Adipocyte (in vitro differentiated cells): ENCODE results near the gene CYP27A1.

ENCODE experiments used
- DNase-seq: peaks from one replicate; pipeline ENCODE4 v3.0.0-alpha.2; 2015; ENCODE audit warnings: low read depth
- H3K27me3 ChIP-seq: replicated peaks from 2 replicates; pipeline ENCODE4 v1.7.0; 2013; ENCODE audit warnings: mild to moderate bottlenecking, low read length, moderate library complexity; ENCODE audit not compliant: control insufficient read depth, insufficient read depth
- H3K36me3 ChIP-seq: 2 replicates; pipeline ENCODE4 v1.7.0; 2013; ENCODE audit warnings: low read length, mild to moderate bottlenecking, moderate library complexity; ENCODE audit not compliant: control insufficient read depth, insufficient read depth, severe bottlenecking
- H3K4me1 ChIP-seq: 2 replicates; pipeline ENCODE4 v1.7.0; 2013; ENCODE audit warnings: mild to moderate bottlenecking, low read length, moderate library complexity; ENCODE audit not compliant: control insufficient read depth, insufficient read depth
- H3K4me3 ChIP-seq: 2 replicates; pipeline ENCODE4 v1.7.0; 2013; ENCODE audit warnings: mild to moderate bottlenecking, low read length, moderate library complexity
- H3K9ac ChIP-seq: 2 replicates; pipeline ENCODE4 v1.7.0; 2013; ENCODE audit warnings: mild to moderate bottlenecking, low read length, moderate library complexity
- H3K9me3 ChIP-seq: 2 replicates; pipeline ENCODE4 v1.7.0; 2013; ENCODE audit warnings: mild to moderate bottlenecking, low read length, moderate library complexity; ENCODE audit not compliant: control insufficient read depth

CYP27A1 gene

DNA sequence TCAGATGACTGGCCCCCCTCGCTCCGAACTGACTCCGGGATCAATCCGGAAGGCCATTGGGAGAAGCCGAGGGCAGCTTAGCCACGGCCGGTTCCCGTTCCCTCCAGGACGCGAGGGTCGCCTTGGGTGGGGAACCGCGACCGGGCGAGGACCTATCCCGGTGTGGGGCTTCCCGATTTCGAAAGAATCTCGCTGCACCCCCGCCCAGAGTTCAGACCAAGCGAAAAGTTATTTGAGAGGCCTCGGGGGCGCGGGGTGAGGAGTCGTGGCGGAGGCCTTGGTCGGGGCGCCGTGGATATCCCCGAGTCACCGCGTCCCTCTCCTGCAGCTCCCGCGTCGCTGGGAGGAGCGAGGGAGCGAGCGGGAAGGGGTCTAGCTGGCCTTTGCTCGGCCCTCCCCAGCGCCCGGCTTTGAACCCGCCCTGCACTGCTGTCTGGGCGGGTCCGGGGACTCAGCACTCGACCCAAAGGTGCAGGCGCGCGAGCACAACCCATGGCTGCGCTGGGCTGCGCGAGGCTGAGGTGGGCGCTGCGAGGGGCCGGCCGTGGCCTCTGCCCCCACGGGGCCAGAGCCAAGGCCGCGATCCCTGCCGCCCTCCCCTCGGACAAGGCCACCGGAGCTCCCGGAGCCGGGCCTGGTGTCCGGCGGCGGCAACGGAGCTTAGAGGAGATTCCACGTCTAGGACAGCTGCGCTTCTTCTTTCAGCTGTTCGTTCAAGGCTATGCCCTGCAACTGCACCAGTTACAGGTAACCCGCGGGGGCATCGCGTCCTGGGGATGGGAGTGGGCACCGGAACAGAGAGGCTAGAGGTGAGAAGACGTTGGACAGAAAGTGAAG, at the start of gene CYP27A1:
Gene CYP27A1, plus strand, starts transcription at position 457 of the 837 bp plus-strand sequence. Its CDS starts 36 bp downstream, at position 493.
- peak; percentile 72 for DNase-seq
- Histone ChIP-seq H3K9ac (peak within 1 kb of the TSS; percentile 89), H3K9me3 (peaks cover 9% of the 10 kb centered on the region), H3K27me3 (no peaks in the 10 kb centered on the region), H3K4me1 (peaks cover 18% of the 10 kb centered on the region), H3K4me3 (peak within 1 kb of the TSS; percentile 90), H3K36me3 (no peaks in the 10 kb centered on the region)

DNA sequence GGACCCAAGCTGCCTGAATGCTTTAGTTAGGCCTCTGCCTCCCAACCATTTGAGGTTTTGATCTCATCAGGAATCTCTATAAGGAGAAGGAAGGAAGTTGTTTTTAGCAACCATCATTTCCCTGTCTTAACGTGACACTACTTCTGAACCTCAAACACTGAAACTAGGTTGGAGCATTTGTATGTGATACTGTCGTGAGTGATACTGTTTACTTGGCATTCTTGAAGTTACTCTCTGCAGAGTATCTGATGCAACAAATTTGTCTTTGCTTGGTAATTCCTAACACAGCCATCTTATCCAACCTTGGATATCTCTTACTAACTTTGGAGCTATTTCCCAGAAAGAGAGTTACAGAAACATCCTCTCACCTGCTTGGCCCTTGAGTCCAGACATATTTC, 49.2 kb upstream of the CYP27A1 start:
- peak overlapping the region; percentile 73 for H3K9ac ChIP-seq
- peaks cover 4% of the 10 kb centered on the region for H3K36me3 ChIP-seq
- peaks cover under 1% of the 10 kb centered on the region for H3K9me3 ChIP-seq
- peak; percentile 27 for DNase-seq
- H3K4me3 ChIP-seq = no peak overlapping the region
- no peaks in the 10 kb centered on the region for H3K27me3 ChIP-seq
- H3K4me1 ChIP-seq = peaks cover 38% of the 10 kb centered on the region

DNA sequence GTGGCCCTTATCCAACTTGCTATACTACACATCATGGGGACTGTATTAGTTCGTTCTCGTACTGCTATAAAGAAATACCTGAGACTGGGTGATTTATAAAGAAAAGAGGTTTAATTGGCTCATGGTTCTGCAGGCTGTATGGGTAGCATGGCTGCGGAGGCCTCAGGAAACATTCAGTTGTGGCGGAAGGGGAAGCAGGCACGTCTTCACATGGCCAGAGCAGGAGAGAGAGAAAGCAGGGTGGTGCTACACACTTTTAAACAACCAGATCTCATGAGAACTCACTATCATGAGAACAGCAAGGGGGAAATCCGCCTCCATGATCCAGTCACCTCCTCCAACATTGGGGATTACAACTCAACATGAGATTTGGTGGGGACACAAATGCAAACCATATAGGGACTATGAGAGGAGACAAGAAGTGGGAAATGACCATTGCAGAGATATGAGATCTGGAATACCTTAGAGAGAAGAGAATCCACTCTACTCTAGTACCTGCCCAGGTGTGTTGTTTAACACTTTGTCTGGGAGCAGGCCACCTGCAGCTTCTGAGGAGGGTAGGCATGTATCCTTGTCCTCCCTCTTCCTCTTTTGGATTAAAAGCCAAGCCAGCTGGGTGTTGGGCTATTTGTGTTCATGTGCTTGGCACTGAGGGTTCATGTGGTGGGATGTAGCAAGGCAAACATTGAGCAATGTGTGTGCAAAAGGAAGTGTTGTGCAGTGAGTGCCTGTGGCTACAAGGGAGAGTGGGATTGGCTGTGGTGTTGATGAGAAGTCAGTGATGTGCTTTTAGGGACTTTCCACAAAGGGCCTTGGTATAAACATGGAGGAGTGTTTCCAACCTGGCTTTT, 48.6 kb upstream of the CYP27A1 start:
- Histone ChIP-seq H3K9ac (peak overlapping the region; percentile 73), H3K4me1 (peaks cover 38% of the 10 kb centered on the region), H3K27me3 (no peaks in the 10 kb centered on the region), H3K4me3 (no peak overlapping the region), H3K9me3 (no peaks in the 10 kb centered on the region), H3K36me3 (peaks cover 10% of the 10 kb centered on the region)
- peak; percentile 36 for DNase-seq

DNA sequence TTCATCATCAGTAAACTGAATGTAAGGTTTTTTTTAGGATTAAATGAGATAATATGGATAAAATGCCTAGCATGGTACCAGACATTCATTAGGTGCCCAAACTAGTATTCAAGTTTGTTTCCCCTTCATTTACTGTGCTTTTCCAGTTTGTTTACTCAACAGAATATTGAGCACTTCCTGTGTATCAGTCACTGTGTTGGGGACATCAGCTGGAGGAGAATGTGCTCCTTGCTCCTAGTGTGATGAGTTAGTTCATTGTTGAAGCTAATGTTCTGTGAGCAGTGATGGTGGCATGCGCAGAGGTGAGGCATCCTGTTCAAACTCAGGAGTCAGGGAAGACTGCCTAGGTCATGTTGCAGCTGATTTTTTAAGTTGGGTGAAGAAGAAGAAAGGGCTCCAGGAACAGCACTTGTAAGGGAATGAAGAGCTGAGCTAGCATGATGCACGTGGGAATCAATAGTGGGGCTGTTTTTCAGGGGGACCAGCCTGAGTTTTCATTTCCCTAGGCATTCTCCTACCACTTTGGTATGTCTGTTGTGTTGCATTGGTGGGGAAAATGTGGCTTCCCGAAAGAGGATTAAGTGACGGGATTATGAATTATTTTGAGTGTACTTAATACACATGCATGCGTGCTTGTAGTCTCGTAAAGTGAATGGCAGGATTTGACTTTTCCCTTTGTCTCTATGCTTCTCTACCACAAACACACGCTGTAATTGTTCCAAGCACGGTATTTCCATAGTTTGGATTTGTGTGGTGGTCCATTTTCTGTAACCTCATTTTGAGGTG, 47.6 kb upstream of the CYP27A1 start:
- DNase-seq = no peak
- Histone ChIP-seq H3K9me3 (no peaks in the 10 kb centered on the region), H3K9ac (peak overlapping the region; percentile 17), H3K4me3 (no peak overlapping the region), H3K27me3 (no peaks in the 10 kb centered on the region), H3K36me3 (peaks cover 20% of the 10 kb centered on the region), H3K4me1 (peaks cover 38% of the 10 kb centered on the region)

DNA sequence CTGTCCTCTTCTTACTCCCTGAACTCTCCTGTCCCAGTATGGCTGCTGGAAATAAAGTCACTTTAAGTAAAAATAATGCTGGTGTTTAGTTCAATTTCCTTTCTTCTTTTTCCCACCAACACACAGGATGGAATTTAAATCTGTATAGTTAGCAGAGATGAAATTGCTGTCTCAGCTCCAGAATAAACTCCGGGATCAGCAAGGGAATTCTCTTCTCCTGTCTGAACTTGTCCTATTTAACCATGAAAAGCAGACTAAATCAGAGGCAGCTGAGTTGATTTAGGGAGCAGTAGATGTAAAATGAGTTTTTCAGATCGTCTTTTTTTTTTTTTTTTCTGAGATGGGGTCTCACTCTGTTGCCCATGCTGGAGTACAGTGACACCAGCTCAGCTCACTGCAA, 45.4 kb upstream of the CYP27A1 start:
- Histone ChIP-seq H3K9ac (no peak overlapping the region), H3K36me3 (peaks cover 32% of the 10 kb centered on the region), H3K27me3 (no peaks in the 10 kb centered on the region), H3K9me3 (no peaks in the 10 kb centered on the region), H3K4me1 (peaks cover 30% of the 10 kb centered on the region), H3K4me3 (no peak overlapping the region)
- no peak for DNase-seq

DNA sequence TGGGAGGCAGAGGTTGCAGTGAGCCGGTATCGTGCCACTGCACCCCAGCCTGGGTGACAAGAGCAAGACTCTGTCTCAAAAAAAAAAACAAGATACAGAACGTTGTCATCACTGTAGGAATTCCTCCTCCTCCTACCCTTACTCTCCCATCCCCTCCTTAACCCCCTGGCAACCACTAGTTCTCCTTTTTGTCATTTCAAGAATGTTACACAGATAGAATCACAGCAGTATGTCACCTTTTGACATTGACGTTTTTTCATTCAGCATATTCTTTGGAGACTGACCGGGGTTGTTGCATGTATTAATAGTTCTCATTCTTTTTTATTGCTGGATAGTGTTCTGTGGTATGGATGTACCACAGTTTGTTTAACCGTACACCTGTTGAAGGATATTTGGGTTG, 38.9 kb upstream of the CYP27A1 start:
- H3K9me3 ChIP-seq = no peaks in the 10 kb centered on the region
- no peak for DNase-seq
- H3K4me1 ChIP-seq = peaks cover 25% of the 10 kb centered on the region
- H3K27me3 ChIP-seq = no peaks in the 10 kb centered on the region
- H3K4me3 ChIP-seq = no peak overlapping the region
- H3K9ac ChIP-seq = no peak overlapping the region
- H3K36me3 ChIP-seq = peaks cover 39% of the 10 kb centered on the region

DNA sequence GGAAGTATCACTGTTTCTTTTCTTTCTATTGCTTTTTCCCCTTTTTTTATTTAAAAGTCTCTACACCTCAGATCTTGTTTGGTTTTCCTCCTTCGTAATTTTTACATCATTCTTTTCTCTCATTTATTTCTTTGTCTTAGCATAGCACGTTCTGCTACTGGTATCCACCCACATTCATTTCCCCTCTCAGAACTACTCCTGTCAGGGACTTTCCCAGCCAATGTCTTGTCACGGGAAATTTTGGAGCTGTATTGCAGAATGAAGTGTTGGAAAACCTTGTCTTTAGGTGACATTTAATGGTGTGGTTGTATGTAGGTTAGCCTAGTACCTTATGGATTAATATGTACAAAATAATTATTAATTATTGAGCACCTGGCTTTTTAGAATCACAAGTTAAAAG, 37.3 kb upstream of the CYP27A1 start:
- Histone ChIP-seq H3K4me3 (no peak overlapping the region), H3K36me3 (peaks cover 39% of the 10 kb centered on the region), H3K9me3 (no peaks in the 10 kb centered on the region), H3K27me3 (no peaks in the 10 kb centered on the region), H3K4me1 (peaks cover 25% of the 10 kb centered on the region), H3K9ac (no peak overlapping the region)
- no peak for DNase-seq

DNA sequence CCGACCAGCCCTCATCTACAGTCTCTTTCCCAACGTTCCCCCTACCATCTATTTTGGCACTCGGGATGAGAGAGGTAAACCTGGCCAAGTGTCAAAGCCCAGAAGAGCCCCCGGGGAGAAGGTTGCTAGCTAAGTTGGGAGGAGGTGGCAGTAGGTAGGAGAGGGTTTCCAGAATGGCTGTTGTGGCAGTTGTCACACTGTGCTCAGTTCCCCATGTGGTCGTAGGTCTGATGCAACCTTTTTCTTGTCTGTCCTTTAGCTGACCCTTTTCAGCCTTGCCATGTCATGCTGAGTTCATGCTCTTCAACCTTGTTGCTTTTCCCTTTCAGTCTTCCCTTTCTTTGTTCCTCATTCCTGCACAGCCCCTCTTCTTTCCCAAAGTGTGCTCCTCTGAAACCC, 36.8 kb upstream of the CYP27A1 start:
- Histone ChIP-seq H3K4me1 (peaks cover 25% of the 10 kb centered on the region), H3K36me3 (peaks cover 41% of the 10 kb centered on the region), H3K9ac (no peak overlapping the region), H3K9me3 (no peaks in the 10 kb centered on the region), H3K4me3 (no peak overlapping the region), H3K27me3 (no peaks in the 10 kb centered on the region)
- DNase-seq = no peak

DNA sequence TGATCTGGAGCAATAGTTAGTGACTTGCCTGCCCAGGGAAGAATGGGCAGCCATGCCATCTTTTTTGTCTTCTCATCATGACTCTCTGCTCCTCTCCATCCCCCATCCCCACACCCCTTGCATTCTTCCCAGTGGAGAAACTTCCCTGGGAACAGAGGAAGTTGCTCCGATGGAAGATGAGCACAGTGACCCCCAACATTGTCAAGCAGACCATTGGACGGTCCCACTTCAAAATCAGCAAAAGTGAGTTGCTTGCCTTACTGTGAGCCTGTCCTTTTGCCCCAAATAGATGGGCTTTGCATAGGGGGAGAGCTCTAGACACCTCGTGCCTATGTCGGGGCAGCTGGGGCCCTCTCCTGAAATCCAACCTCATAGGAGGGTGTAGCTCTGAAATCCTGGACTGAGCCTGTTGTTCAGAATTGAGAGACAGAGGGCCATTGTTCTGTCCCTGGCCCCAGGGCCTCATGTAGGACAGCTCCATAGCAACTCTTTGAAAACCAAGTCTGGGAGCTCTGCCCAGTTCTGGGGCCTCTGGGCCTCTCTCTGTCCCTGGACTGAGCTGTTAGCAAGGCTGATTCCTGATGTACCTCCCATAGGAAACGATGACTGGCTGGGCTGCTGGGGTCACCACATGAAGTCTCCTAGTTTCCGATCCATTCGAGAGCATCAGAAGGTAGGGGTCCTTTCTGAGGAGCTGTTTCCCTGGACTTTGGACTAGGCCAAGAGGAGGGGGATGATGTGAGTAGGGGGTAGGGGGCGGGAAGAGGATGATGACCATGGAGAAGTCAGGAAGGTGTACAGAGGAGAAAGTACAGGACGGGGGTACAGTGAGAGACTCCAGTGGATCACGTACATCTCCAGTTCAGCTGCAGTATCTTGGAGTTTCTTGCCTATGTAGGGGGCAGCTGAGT, 36.1 kb upstream of the CYP27A1 start:
- Histone ChIP-seq H3K9ac (no peak overlapping the region), H3K36me3 (peaks cover 42% of the 10 kb centered on the region)
- peak; percentile 66 for DNase-seq

DNA sequence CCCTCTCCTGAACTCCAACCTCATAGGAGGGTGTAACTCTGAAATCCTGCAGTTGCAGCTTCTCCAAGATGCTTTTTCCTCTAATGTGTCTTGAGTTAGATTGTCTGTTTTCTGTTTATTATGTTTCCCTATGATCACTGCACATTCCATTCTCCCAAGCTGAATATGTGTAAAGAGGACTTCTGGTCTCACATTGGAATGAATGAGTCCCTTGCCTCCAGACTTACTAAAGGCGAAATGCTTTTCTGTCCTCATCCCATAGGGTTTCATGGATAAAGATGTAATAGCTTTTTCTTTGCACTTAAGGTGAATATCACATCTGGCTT, 35.5 kb upstream of the CYP27A1 start:
- peaks cover 46% of the 10 kb centered on the region for H3K36me3 ChIP-seq
- H3K27me3 ChIP-seq = no peaks in the 10 kb centered on the region
- H3K9ac ChIP-seq = no peak overlapping the region
- peak; percentile 29 for DNase-seq
- peak overlapping the region; percentile 29 for H3K4me3 ChIP-seq
- peaks cover 28% of the 10 kb centered on the region for H3K4me1 ChIP-seq
- H3K9me3 ChIP-seq = no peaks in the 10 kb centered on the region

More for the DNA sequence above, 36.1 kb upstream of the CYP27A1 start:
- Histone ChIP-seq H3K9me3 (no peaks in the 10 kb centered on the region), H3K27me3 (no peaks in the 10 kb centered on the region), H3K4me1 (peaks cover 25% of the 10 kb centered on the region), H3K4me3 (peak overlapping the region; percentile 29)
